Measurements from ENCODE around the gene FBXO46.
"Not testable (repeated sequence)": the region's sequence is repeated elsewhere in the genome, so short reads cannot be mapped to it uniquely, and the experiment has no call there.

Gene FBXO46

GRCh38 chr19:45765702-45766295 is 35.1 kb upstream of the FBXO46 start:
- DNase-seq: no peak

- no peak for DNase-seq
These were observed 34.4 kb upstream of the FBXO46 start for GRCh38 chr19:45764945-45765701.

GRCh38 chr19:45764475-45764874 is 33.8 kb upstream of the FBXO46 start:
- DNase-seq: no peak

- DNase-seq: no peak
These were observed 33.1 kb upstream of the FBXO46 start for GRCh38 chr19:45763691-45764294.

- DNase-seq: no peak
These were observed 32.4 kb upstream of the FBXO46 start for GRCh38 chr19:45762870-45763631.

GRCh38 chr19:45761714-45762113 is 31.0 kb upstream of the FBXO46 start:
- no peak for DNase-seq

- no peak for DNase-seq
These were observed 28.2 kb upstream of the FBXO46 start for GRCh38 chr19:45758921-45759320.

GRCh38 chr19:45757695-45758094 is 27.0 kb upstream of the FBXO46 start:
- DNase-seq: no peak

- DNase-seq: no peak
These were observed 23.6 kb upstream of the FBXO46 start for GRCh38 chr19:45754323-45754722.

GRCh38 chr19:45753548-45753947 is 22.9 kb upstream of the FBXO46 start:
- DNase-seq: no peak

GRCh38 chr19:45752639-45753038 is 21.9 kb upstream of the FBXO46 start:
- no peak for DNase-seq

GRCh38 chr19:45751483-45751882 is 20.8 kb upstream of the FBXO46 start:
- not testable (repeated sequence) for DNase-seq

- no peak for DNase-seq
These were observed 16.8 kb upstream of the FBXO46 start for GRCh38 chr19:45747513-45747912.

GRCh38 chr19:45746866-45747265 is 16.2 kb upstream of the FBXO46 start:
- DNase-seq: no peak

- DNase-seq: no peak
These were observed 14.9 kb upstream of the FBXO46 start for GRCh38 chr19:45745606-45746005.

GRCh38 chr19:45742969-45743368 is 12.3 kb upstream of the FBXO46 start:
- DNase-seq: no peak

- no peak for DNase-seq
These were observed 9.1 kb upstream of the FBXO46 start for GRCh38 chr19:45739498-45740439.

- no peak for DNase-seq
These were observed 2.6 kb upstream of the FBXO46 start, which contains the start of gene MEIOSIN for GRCh38 chr19:45733160-45733810. Gene MEIOSIN (plus strand): TSS chr19:45733439. CDS start chr19:45735377, 1,938 bp downstream.

- DNase-seq: no peak
These were observed 851 bp downstream of the FBXO46 start for GRCh38 chr19:45729800-45730290.

- DNase-seq: not testable (repeated sequence)
These were observed 2.0 kb downstream of the FBXO46 start for GRCh38 chr19:45728683-45729082.

- not testable (repeated sequence) for DNase-seq
These were observed 10.6 kb downstream of the FBXO46 start for GRCh38 chr19:45720065-45720464.
